ENCODE results near the gene ACBD6. TPM values are rescaled to one million over a fixed set of nuclear protein-coding genes. Genes with fewer than 3 reads are reported as not detected.

ACBD6 gene
- total and polyA plus RNA-seq, 10 of the 15 experiments (the other 5 are each of a cell fraction or from before 2014, with no cell fraction given): 15.0 to 67.3 (median 55.0) TPM

GRCh38 chr1:180252638-180253536 lies 249.5 kb downstream of the ACBD6 start (continued):
- TF ChIP-seq ZNF592 (IDR thresholded peaks at IDR 0.05): no peak
- TF ChIP-seq SMARCA5 (IDR thresholded peaks at IDR 0.05): peak; percentile 65; the same call in 1 of the 2 replicates
- TF ChIP-seq EED (IDR thresholded peaks at IDR 0.05; ENCODE audit: low read depth): no peak
- no peak for TF ChIP-seq TCF12 (IDR thresholded peaks at IDR 0.05; ENCODE audit: low read depth, low read length)
- no peak for TF ChIP-seq HSF1 (IDR thresholded peaks at IDR 0.05; ENCODE audit: low read depth, low read length)
- TF ChIP-seq GATAD2B (conservative IDR thresholded peaks at IDR 0.05; ENCODE audit: low read depth): no peak
- TF ChIP-seq NRF1 (conservative IDR thresholded peaks at IDR 0.05; ENCODE audit: low read depth, low read length): no peak
- TF ChIP-seq FOXM1 (IDR thresholded peaks at IDR 0.05; ENCODE audit: low read depth, low read length): no peak
- TF ChIP-seq YY1 (IDR thresholded peaks at IDR 0.05; ENCODE audit: low read depth, low read length): 0 out of 2 replicates have a peak, but pooled peaks have one; percentile 48
- TF ChIP-seq YBX1 (IDR thresholded peaks at IDR 0.05): no peak
- no peak for TF ChIP-seq MLLT1 (IDR thresholded peaks at IDR 0.05)
- peak; percentile 20; the same call in 1 of the 2 replicates for TF ChIP-seq IKZF1 (conservative IDR thresholded peaks at IDR 0.05)
- TF ChIP-seq SPI1 (IDR thresholded peaks at IDR 0.05; ENCODE audit: borderline replicate concordance, insufficient read depth, low read depth, low read length): peak; percentile 35; the same call in 1 of the 2 replicates
- TF ChIP-seq CHD1 (IDR thresholded peaks at IDR 0.05; ENCODE audit: low read depth, low read length): no peak
- peak; percentile 24 for TF ChIP-seq RUNX3 (IDR thresholded peaks at IDR 0.05; ENCODE audit: low read length)
- no peak for TF ChIP-seq MTA3 (IDR thresholded peaks at IDR 0.05; ENCODE audit: borderline replicate concordance, low read length)
- TF ChIP-seq CREM (IDR thresholded peaks at IDR 0.05; ENCODE audit: low read depth): no peak
- 0 out of 2 replicates have a peak, but pooled peaks have one; percentile 13 for TF ChIP-seq NR2C1 (IDR thresholded peaks at IDR 0.05)
- TF ChIP-seq JUND (IDR thresholded peaks at IDR 0.05; ENCODE audit: low read depth, low read length): no peak
- peak; percentile 87 to 92 (median 92) for TF ChIP-seq CTCF (IDR thresholded peaks at IDR 0.05 in 2 of 3, conservative IDR thresholded peaks at IDR 0.05 in 1 of 3; ENCODE audit: control insufficient read depth in 2 of 3, extremely low read depth in 1 of 3, insufficient read depth in 1 of 3, low read depth in 3 of 3, low read length in 3 of 3)
- TF ChIP-seq RAD21 (IDR thresholded peaks at IDR 0.05; ENCODE audit: insufficient read depth, low read depth, low read length): peak; percentile 86

Measured in GM12878 (cell line).